ENCODE data around the gene GRK3.
"Not testable (repeated sequence)": the region's sequence is repeated elsewhere in the genome, so short reads cannot be mapped to it uniquely, and the experiment has no call there.

GRK3 gene

DNA sequence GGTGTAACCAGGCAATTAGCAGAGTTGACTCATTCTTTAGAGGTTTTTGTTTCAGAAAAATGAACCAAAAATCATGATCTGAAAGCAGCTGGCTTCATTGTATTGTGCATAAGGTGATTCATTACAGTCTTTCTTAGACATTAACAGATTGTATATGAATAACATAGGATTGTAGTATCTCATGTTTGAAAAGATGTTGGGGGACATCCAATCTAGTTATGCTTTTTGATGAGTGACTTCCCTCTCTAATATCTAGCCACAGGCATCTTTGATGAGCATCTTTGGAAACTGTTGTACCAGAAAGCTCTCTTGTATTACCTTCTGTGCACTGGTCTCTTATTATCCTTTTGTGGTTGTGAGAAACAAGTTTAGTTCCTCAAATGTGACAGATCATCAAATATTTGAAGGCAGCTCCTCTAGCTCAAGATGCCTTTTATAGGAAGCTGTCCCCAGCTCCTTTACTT, 8.3 kb downstream of the GRK3 start:
- no peak for DNase-seq (ENCODE audit: low spot score)

- DNase-seq (ENCODE audit: low spot score), result no peak
Measured at GRCh38 chr22:25573841-25574240, 9.4 kb downstream of the GRK3 start.

- no peak for DNase-seq (ENCODE audit: low spot score)
Measured at GRCh38 chr22:25574736-25575135, 10.3 kb downstream of the GRK3 start.

DNA sequence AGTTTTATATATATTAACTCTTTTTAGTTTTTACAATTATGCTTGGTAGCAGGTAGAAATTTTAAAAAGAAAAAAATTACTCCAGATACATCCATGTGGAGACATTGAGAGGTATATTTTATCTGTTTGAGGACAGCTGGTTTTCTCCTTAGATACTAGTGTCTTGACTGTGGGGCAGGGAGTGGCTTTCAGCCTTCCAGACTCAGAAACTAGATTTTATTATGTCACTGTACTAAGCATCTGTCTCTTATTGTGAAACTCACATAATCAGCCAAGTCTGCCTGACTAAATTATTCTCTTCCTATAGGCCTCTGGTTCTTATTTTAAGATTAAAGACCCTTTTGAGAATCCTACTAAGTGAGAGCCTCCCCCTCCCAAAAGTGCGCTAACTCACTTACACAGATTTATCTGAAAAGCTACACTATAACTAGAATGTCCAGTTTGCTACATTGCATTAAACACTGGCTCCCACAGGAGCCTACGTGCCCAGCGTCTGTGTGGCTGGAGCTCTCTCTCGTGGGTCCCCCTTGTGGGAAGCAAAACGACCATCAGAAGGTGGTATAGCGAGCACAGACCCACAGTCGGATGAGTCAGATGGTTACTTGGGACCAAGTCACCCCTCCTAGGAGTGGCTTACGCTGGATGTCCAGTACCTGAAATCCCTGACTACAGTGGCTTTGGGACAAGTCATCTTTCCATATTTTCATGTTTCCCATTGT, 11.4 kb downstream of the GRK3 start:
- not testable (repeated sequence) for DNase-seq (ENCODE audit: low spot score)

DNA sequence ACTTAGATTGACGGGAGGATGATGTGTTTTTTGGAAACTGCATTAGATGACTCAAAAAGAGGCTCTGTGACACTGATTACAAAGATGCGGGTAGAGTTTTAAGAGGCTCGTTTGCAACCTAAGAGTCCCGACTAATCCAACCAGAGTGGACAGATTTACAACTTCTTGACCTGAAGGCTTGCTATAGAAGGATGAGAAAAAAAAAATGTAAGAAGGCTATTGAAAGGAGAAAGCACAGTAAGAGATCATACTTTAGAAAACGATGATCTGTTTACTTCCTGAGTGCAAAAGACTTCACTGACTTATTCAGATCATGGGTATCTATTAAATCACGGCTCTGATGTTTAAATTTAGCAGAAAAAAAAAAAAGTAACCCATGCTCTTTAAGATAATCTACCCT, 17.0 kb downstream of the GRK3 start:
- not testable (repeated sequence) for DNase-seq (ENCODE audit: low spot score)

DNA sequence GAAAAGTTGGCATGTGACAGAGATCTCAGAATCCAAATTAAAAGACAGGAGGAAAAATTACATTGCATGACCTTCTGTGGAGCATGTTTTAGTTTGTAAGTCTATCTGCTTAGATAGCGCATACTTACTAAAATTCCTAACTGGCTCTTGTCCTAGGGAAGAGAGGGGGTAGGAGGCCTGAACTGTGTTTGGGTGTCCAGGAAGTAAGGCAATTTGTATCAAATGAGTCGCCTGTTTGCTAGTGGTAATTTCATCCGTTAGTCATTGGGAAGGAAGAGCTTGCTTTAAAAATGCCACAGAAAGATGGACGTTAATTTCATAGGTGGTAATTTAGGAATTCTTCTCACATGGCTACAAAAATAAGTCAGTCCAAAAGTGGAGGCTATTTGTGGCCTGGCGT, 18.5 kb downstream of the GRK3 start:
- peak; percentile 41 for DNase-seq (ENCODE audit: low spot score)

GRCh38 chr22:25584993-25585392, 20.5 kb downstream of the GRK3 start:
- DNase-seq (ENCODE audit: low spot score), result not testable (repeated sequence)

DNA sequence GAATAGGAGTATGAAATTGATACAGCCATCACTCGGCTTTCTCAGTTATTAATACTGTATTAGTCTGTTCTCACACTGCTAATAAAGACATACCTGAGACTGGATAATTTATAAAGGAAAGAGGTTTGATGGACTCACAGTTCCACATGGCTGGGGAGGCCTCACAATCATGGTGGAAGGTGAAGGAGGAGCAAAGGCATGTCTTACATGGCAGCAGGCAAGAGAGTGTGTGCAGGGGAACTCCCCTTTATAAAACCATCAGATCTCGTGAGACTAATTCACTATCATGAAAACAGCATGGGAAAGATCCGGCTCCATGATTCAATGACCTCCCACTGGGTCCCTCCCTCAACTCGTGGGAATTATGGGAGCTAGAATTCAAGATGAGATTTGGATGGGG, 25.2 kb downstream of the GRK3 start:
- DNase-seq (ENCODE audit: low spot score), result not testable (repeated sequence)

GRCh38 chr22:25593323-25593722, 28.8 kb downstream of the GRK3 start:
- not testable (repeated sequence) for DNase-seq (ENCODE audit: low spot score)

- no peak for DNase-seq (ENCODE audit: low spot score)
Measured at GRCh38 chr22:25598609-25599008, 34.1 kb downstream of the GRK3 start.

DNA sequence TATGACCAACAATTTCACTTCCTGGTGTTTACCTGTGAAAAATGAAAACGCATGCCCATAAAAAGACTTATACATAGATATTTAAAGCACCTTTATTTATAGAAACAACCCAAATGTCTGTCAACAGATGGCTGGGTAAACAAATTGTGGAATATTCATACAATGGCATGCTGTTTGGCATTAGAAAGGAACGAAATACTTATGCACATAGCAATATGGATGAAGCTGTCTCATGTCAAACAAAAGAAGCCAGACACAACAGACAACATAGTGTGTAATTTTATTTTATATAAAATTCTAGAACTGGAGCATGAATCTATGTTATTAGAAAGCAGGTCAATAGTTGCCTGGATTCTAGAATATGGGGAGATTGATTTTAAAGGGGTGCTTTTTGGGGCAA, 38.0 kb downstream of the GRK3 start:
- DNase-seq (ENCODE audit: low spot score), result no peak

DNA sequence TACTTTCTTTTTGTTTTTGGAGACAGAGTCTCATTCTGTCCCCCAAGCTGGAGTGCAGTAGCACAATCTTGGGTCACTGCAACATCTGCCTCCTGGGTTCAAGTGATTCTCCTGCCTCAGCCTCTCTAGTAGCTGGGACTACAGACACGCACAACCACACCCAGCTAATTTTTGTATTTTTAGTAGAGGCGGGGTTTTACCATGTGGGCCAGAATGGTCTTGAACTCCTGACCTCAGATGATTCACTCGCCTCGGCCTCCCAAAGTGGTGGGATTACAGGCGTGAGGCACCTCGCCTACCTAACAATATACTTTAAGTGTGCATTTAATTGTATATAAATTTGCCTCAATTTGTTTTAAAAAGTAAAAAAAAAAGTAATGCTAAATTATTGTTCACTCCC, 38.4 kb downstream of the GRK3 start:
- DNase-seq (ENCODE audit: low spot score), result no peak

DNA sequence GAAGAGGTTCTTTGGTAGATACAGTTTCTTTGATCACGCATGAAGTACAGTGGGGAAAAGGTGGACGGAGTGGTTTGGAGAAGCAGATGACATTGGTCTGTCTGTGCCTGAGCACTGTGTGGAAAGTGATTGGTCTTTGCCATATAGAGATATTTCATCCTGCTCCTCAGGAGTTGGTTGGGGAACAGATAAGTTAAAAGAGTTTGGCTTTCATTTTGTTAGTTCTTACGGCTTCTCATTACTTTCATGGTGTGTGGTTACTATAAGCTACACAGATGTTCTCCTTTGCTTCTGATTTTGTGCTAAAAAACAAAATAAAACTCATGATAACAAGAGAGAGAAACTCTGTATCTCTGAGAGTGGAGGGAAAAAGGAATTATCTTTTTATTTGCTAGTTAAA, 40.7 kb downstream of the GRK3 start:
- not testable (repeated sequence) for DNase-seq (ENCODE audit: low spot score)

DNA sequence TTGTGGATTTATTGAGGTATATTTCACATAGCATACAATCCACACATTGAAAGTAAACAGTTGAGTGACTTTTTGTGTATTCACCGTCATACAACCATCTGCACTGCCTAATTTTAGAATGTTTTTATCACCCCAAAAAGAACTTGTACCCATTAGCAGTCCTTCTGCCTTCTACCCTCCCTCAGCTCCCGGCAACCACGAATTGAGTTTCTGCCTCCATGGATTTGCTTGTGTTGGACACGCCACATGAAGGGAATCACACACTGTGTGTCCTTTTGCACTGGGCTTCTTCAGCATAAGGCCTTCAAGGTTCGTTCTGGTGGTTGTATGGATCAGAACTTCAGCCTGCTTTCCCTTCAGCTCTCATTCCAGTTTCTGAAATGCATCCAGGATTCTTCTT, 41.1 kb downstream of the GRK3 start:
- DNase-seq (ENCODE audit: low spot score), result not testable (repeated sequence)

GRCh38 chr22:25611284-25611683, 46.8 kb downstream of the GRK3 start:
- DNase-seq (ENCODE audit: low spot score), result not testable (repeated sequence)

GRCh38 chr22:25613131-25613530, 48.7 kb downstream of the GRK3 start:
- not testable (repeated sequence) for DNase-seq (ENCODE audit: low spot score)

DNA sequence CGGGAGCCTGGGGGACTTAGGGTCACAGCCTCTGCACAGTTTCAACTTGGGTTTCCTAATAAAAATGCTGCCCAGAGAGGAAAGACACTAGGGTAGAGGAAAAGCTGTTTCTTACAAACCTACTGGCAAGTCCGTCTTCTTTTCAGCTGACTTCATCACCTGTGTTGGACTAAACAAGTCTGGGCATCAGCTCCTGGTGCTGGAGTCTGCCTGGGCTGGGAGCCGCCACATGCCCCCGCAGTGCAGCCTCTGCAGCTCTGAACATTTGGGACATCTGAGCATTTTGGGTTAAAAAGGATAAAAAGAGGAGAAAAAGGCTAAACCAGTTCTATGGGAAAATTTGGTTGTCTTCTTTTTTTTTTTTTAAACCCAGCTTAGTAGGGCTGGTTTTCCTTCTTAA, 49.1 kb downstream of the GRK3 start:
- not testable (repeated sequence) for DNase-seq (ENCODE audit: low spot score)

DNA sequence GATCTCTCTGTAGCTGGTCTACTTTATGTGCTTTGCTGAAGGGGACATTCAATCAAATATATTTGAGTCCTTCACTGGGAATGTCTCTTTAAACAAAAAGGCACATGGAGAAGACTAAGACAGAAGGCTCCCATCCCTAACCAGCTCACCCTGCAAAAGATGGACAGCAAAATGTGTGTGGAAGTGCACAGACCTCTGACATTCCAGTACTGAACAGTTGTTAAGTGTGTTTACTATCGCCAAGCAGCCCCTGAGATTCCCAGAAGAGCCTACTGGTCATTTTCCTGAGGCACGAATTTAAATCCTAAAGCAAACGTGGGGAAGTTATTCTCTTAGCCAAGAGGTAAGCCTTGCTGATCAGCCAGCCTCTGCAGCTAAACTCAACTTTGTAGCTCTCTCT, 50.3 kb downstream of the GRK3 start:
- not testable (repeated sequence) for DNase-seq (ENCODE audit: low spot score)

DNA sequence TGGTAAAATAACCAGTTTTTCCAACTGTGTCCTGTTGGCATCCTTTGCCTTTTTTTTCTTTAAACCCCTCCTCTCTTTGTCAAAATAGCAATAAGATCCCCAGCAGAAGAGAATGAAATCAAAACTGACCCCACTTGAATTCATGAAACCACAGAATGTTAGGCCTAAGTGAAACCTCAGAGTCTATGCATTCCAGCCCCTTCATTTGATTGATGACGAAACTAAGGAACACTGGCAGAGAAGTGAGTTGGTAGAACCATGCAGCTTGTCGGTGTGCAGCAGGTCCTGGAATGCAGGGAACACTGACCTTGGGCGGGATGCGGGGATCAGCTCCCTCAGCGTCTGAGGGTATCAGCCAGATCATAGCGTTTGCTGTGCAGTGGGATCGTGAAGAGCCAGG, 57.5 kb downstream of the GRK3 start:
- DNase-seq (ENCODE audit: low spot score), result no peak

- DNase-seq (ENCODE audit: low spot score), result no peak
Measured at GRCh38 chr22:25623310-25623734, 58.8 kb downstream of the GRK3 start.

DNA sequence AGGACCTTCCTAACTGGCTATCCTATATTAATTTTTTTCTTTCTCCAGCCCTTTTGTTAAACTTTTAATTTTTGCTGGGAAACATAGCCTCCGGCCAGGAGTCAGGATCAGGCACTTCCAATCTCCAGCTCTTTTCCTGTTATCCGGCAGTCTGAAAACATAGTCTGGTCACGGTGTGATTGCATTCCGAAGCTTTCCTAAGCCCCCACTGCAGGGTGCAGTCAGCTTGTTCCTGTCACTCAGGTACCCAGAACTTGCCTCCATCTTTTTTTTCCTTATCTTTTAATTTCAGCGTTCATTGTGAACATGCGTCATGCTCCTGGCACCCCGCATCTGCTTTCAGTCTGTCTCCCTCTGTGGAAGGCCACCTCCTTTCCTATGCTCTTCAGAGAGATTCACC, 59.4 kb downstream of the GRK3 start:
- DNase-seq (ENCODE audit: low spot score), result no peak

DNA sequence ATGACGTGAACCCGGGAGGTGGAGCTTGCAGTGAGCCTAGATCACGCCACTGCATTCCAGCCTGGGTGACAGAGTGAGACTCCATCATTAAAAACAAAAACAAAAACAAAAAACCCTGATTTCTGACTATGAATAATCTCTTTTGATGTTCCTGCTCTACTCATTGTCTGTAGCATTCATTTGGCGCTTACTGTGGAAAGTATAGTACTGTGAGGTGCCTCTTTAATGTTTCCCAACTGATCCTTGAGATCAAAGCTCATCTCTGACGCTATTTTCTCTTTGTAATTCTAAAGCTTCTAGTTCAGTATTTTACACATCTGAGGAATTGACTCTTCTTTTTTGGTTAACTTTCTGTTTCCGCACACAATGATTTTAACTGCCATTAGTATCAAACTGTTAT, 60.0 kb downstream of the GRK3 start:
- DNase-seq (ENCODE audit: low spot score), result no peak

DNA sequence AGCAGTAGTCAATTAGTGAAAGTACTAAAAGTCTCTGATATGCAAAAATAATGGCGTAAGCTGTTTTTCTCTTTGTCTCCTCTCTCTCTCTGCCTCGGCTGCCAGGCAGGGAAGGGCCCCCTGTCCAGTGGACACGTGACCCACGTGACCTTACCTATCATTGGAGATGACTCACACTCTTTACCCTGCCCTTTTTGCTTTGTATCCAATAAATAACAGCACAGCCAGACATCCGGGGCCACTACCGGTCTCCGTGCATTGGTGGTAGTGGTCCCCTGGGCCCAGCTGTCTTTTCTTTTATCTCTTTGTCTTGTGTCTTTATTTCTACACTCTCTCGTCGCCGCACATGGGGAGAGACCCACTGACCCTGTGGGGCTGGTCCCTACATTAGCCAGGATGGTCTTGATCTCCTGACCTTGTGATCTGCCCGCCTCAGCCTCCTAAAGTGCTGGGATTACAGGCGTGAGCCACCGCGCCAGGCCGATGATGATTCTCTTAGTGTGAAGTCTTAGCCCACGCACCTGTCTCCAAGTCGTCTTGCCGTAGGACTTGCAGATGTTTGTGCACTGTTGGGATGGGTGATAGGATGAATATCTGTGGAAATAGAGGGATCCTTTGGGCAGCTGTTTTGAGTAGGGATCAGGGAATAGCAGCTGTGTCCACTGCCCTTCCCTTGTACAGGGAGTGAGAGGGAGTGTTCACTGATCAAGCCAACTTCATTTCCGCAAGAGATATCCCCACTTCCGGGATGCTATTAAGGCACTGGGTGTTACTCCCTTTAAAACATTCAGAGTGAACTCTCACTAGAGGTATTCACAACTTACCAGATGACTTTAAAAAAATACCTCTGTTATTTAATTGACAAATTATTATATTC, 61.5 kb downstream of the GRK3 start:
- DNase-seq (ENCODE audit: low spot score), result not testable (repeated sequence)
